NT2/D1 (cell line): ENCODE data around the gene PNPLA7.

ENCODE experiments used
- SUZ12 ChIP-seq: IDR thresholded peaks from 2 replicates; pipeline ENCODE4 v1.6.1; 2011; ENCODE audit not compliant: insufficient read length, insufficient read depth; ENCODE audit errors: extremely low read depth
- YY1 ChIP-seq: IDR thresholded peaks from 2 replicates; pipeline ENCODE4 v1.6.1; 2011; ENCODE audit not compliant: insufficient read length, insufficient read depth
- ZNF274 ChIP-seq: IDR thresholded peaks from 2 replicates; pipeline ENCODE4 v1.6.1; 2011; ENCODE audit warnings: mild to moderate bottlenecking, low read depth, low read length

- TF ChIP-seq YY1 (no peak), SUZ12 (no peak), ZNF274 (no peak)
These were observed 121.9 kb downstream of the PNPLA7 start for GRCh38 chr9:137428311-137428630.
